HepG2 (cell line): ENCODE results near the gene JMJD6. TPM values are rescaled to one million over a fixed set of nuclear protein-coding genes. Genes with fewer than 3 reads are reported as not detected.

Source experiments
- CBX5 ChIP-seq: sonication (generic); formaldehyde crosslinking; IDR thresholded peaks from 2 replicates; pipeline ENCODE4 v1.4.0; 2020; ENCODE audit warnings: missing genetic modification reagents, borderline replicate concordance
- GATAD1 ChIP-seq: IDR thresholded peaks from 2 replicates; pipeline ENCODE4 v1.6.1; 2016; ENCODE audit warnings: missing genetic modification reagents, missing compliant biosample characterization
- RBM39 ChIP-seq: fragments of 200-400 bp; formaldehyde crosslinking; IDR thresholded peaks from one replicate; pipeline ENCODE4 v1.6.1; 2018; ENCODE audit warnings: antibody characterized with exemption, mild to moderate bottlenecking, low read depth, low read length; ENCODE audit not compliant: poor library complexity, severe bottlenecking
- SALL1 ChIP-seq: sonication (generic); formaldehyde crosslinking; IDR thresholded peaks from 2 replicates; pipeline ENCODE4 v1.8.0; 2022; ENCODE audit warnings: mild to moderate bottlenecking, missing genetic modification reagents
- SP4 ChIP-seq: sonication (generic); formaldehyde crosslinking; IDR thresholded peaks from 2 replicates; pipeline ENCODE4 v1.8.1; 2023; ENCODE audit warnings: mild to moderate bottlenecking, missing genetic modification reagents
- ZNF3 ChIP-seq: IDR thresholded peaks from 2 replicates; pipeline ENCODE4 v1.7.0; 2017; ENCODE audit warnings: inconsistent platforms
- polyA plus RNA-seq, 8 experiments: library from polyadenylated mRNA; depleted of rRNA in 3 of 8; stranded (reverse) in 7 of 8; unstranded in 1 of 8; fragments of >200 nt; fragmentation: Illumina TruSeq in 4 of 8; extraction: Trizol in 4 of 8; gene quantifications; 2 replicates each; pipeline versions ENCODE4 v1.2.1 to v1.2.3, GENCODE V29; 2011 to 2016; ENCODE audit warnings: low read depth in 4 of 8, missing spikeins in 1 of 8, mixed read lengths in 1 of 8; ENCODE audit not compliant: insufficient read depth in 1 of 8
- total RNA-seq, 5 experiments: library from RNA; depleted of rRNA; stranded (reverse); fragments of >200 nt; fragmentation: Illumina TruSeq; extraction: Trizol; gene quantifications; 2 replicates each; pipeline ENCODE4 v1.2.3, GENCODE V29; 2016; ENCODE audit warnings: low read depth in 1 of 5
- TF ChIP-seq, protein P1 (sequence below): sonication (generic); formaldehyde crosslinking; IDR thresholded peaks from 2 replicates; pipeline ENCODE4 v1.4.0; 2020; ENCODE audit warnings: mild to moderate bottlenecking, missing genetic modification reagents
- TF ChIP-seq, protein P2 (sequence below): sonication (generic); formaldehyde crosslinking; conservative IDR thresholded peaks from 2 replicates; pipeline ENCODE4 v1.8.0; 2022; ENCODE audit warnings: low read depth, missing genetic modification reagents
- TF ChIP-seq, protein P3 (sequence below): sonication (generic); formaldehyde crosslinking; IDR thresholded peaks from 2 replicates; pipeline ENCODE4 v1.5.0; 2020; ENCODE audit warnings: mild to moderate bottlenecking, missing genetic modification reagents, moderate library complexity
- TF ChIP-seq, protein P4 (sequence below): sonication (generic); formaldehyde crosslinking; IDR thresholded peaks from 2 replicates; pipeline ENCODE4 v1.4.0; 2020; ENCODE audit warnings: low read depth, mild to moderate bottlenecking, missing genetic modification reagents
- TF ChIP-seq, protein P5 (sequence below): sonication (generic); formaldehyde crosslinking; IDR thresholded peaks from 2 replicates; pipeline ENCODE4 v1.8.1; 2023; ENCODE audit warnings: mild to moderate bottlenecking, inconsistent platforms, moderate library complexity, missing genetic modification reagents, borderline replicate concordance

Gene JMJD6
- total and polyA plus RNA-seq, 2 of the 13 experiments (the other 11 are each of a cell fraction or from before 2014, with no cell fraction given), result 33.6 to 41.0 TPM

DNA sequence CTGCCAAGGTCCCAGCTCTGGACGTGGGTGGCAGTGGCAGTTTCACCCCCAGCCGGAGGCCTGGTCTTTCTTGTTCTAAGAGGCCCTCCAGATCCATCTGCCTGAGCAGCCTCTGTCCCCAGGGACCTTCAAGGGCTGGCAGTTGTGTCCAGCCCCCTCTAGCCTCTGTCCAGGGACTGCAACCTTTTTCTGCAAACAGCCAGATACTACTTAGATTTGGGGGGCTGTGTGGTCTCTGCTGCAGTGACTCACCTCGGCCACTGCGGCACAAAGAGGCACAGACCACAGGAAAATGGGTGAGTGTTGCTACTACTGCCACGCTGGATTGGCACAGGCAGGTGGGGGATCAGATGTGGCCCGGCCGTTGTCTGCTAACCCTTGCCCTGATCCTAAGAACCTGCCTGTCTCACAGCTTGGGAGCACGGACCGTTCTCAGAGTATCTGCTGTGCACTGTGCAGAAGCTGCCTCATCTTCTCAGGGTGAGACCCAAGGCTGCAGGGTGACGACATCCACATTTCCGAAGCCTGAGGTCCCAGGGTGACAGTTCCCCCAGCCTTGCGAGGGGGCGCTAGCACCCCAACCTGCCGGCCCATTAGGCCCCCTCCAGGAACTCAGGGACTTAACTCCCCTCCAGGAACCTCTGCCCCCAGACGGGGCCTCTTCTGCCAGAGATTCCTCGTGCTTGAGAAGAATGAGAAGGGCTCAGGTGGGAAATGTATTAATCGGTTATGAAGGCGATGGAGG lies 43.2 kb downstream of the JMJD6 start (continued):
- TF ChIP-seq RBM39 (no peak), ZNF3 (CRISPR knock-in tag) (no peak), GATAD1 (CRISPR knock-in tag) (no peak), SALL1 (CRISPR knock-in tag) (0 out of 2 replicates have a peak, but pooled peaks have one; percentile 8), CBX5 (CRISPR knock-in tag) (no peak), SP4 (CRISPR knock-in tag) (peak; percentile 30; the same call in 1 of the 2 replicates)
- TF ChIP-seq, protein P1, sequence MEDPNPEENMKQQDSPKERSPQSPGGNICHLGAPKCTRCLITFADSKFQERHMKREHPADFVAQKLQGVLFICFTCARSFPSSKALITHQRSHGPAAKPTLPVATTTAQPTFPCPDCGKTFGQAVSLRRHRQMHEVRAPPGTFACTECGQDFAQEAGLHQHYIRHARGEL (CRISPR knock-in tag), result no peak
- TF ChIP-seq, protein P2, sequence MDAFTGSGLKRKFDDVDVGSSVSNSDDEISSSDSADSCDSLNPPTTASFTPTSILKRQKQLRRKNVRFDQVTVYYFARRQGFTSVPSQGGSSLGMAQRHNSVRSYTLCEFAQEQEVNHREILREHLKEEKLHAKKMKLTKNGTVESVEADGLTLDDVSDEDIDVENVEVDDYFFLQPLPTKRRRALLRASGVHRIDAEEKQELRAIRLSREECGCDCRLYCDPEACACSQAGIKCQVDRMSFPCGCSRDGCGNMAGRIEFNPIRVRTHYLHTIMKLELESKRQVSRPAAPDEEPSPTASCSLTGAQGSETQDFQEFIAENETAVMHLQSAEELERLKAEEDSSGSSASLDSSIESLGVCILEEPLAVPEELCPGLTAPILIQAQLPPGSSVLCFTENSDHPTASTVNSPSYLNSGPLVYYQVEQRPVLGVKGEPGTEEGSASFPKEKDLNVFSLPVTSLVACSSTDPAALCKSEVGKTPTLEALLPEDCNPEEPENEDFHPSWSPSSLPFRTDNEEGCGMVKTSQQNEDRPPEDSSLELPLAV (CRISPR knock-in tag), result no peak
- TF ChIP-seq, protein P3, sequence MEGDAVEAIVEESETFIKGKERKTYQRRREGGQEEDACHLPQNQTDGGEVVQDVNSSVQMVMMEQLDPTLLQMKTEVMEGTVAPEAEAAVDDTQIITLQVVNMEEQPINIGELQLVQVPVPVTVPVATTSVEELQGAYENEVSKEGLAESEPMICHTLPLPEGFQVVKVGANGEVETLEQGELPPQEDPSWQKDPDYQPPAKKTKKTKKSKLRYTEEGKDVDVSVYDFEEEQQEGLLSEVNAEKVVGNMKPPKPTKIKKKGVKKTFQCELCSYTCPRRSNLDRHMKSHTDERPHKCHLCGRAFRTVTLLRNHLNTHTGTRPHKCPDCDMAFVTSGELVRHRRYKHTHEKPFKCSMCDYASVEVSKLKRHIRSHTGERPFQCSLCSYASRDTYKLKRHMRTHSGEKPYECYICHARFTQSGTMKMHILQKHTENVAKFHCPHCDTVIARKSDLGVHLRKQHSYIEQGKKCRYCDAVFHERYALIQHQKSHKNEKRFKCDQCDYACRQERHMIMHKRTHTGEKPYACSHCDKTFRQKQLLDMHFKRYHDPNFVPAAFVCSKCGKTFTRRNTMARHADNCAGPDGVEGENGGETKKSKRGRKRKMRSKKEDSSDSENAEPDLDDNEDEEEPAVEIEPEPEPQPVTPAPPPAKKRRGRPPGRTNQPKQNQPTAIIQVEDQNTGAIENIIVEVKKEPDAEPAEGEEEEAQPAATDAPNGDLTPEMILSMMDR (CRISPR knock-in tag), result peak; percentile 28; the same call in 1 of the 2 replicates
- TF ChIP-seq, protein P4, sequence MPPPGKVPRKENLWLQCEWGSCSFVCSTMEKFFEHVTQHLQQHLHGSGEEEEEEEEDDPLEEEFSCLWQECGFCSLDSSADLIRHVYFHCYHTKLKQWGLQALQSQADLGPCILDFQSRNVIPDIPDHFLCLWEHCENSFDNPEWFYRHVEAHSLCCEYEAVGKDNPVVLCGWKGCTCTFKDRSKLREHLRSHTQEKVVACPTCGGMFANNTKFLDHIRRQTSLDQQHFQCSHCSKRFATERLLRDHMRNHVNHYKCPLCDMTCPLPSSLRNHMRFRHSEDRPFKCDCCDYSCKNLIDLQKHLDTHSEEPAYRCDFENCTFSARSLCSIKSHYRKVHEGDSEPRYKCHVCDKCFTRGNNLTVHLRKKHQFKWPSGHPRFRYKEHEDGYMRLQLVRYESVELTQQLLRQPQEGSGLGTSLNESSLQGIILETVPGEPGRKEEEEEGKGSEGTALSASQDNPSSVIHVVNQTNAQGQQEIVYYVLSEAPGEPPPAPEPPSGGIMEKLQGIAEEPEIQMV (CRISPR knock-in tag), result no peak
- TF ChIP-seq, protein P5, sequence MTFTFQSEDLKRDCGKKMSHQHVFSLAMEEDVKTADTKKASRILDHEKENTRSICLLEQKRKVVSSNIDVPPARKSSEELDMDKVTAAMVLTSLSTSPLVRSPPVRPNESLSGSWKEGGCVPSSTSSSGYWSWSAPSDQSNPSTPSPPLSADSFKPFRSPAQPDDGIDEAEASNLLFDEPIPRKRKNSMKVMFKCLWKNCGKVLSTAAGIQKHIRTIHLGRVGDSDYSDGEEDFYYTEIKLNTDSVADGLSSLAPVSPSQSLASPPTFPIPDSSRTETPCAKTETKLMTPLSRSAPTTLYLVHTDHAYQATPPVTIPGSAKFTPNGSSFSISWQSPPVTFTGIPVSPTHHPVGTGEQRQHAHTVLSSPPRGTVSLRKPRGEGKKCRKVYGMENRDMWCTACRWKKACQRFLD (CRISPR knock-in tag), result no peak
